DOHH2 (cell line): Measurements from ENCODE around the gene CFAP77.

Experiments used
- CTCF ChIP-seq: fragments of 200-600 bp; sonication (generic); IDR thresholded peaks from one replicate; pipeline ENCODE4 v1.5.1; 2014; ENCODE audit warnings: antibody characterized with exemption, mild to moderate bottlenecking, low read depth, low read length; ENCODE audit not compliant: poor library complexity, severe bottlenecking
- EZH2phosphoT487 ChIP-seq: fragments of 200-600 bp; sonication (generic); IDR thresholded peaks from 2 replicates; pipeline ENCODE4 v1.6.1; 2017; ENCODE audit warnings: borderline replicate concordance, mild to moderate bottlenecking, antibody characterized with exemption, low read length, moderate library complexity, mixed read lengths

- no peak for TF ChIP-seq EZH2phosphoT487
- TF ChIP-seq CTCF = no peak
Observed at GRCh38 chr9:132519033-132519432, 109.0 kb downstream of the CFAP77 start.
